Epithelial cell of proximal tubule (primary cell): Measurements from ENCODE around the gene PCP4. TPM values are rescaled to one million over a fixed set of nuclear protein-coding genes. Genes with fewer than 3 reads are reported as not detected.

Experiments used
- DNase-seq: peaks from one replicate; pipeline ENCODE4 v3.0.0-alpha.2; 2011; ENCODE audit warnings: low read depth
- H3K4me3 ChIP-seq: 2 replicates; pipeline ENCODE4 v1.5.1; 2011; ENCODE audit warnings: low read depth, mild to moderate bottlenecking, low read length
- total RNA-seq: library from RNA; depleted of rRNA; stranded (reverse); fragments of >200 nt; gene quantifications from 2 replicates; pipeline ENCODE4 v1.2.3, GENCODE V29; 2015
- TF ChIP-seq, protein P1 (sequence below): conservative IDR thresholded peaks from 2 replicates; pipeline ENCODE4 v1.5.1; 2012; ENCODE audit warnings: low read depth, mild to moderate bottlenecking, low read length

Gene PCP4
- total RNA-seq, 1 donor from 2014 or later = not detected

DNA sequence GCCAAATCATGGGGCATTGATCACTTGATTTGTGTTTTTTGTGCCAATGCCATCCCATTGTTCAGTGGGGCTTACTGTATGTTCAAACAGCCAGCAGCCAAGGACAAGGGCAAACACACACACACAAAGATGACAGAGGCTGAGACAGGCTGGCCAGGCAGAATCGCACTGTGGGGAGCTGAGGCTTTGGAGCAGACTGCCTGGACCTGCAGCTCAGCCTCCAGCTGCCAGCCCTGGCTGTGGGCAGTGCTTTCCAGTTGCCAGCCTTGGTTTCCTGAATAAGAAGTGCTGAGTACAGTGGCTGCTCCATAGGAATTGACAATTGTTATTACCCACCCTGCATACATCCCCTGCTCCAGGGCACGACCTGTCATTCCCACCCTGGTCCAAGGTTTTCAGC, 16.9 kb upstream of the PCP4 start:
- DNase-seq = no peak
- TF ChIP-seq, protein P1, sequence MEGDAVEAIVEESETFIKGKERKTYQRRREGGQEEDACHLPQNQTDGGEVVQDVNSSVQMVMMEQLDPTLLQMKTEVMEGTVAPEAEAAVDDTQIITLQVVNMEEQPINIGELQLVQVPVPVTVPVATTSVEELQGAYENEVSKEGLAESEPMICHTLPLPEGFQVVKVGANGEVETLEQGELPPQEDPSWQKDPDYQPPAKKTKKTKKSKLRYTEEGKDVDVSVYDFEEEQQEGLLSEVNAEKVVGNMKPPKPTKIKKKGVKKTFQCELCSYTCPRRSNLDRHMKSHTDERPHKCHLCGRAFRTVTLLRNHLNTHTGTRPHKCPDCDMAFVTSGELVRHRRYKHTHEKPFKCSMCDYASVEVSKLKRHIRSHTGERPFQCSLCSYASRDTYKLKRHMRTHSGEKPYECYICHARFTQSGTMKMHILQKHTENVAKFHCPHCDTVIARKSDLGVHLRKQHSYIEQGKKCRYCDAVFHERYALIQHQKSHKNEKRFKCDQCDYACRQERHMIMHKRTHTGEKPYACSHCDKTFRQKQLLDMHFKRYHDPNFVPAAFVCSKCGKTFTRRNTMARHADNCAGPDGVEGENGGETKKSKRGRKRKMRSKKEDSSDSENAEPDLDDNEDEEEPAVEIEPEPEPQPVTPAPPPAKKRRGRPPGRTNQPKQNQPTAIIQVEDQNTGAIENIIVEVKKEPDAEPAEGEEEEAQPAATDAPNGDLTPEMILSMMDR = no peak
- no peak overlapping the region for H3K4me3 ChIP-seq

DNA sequence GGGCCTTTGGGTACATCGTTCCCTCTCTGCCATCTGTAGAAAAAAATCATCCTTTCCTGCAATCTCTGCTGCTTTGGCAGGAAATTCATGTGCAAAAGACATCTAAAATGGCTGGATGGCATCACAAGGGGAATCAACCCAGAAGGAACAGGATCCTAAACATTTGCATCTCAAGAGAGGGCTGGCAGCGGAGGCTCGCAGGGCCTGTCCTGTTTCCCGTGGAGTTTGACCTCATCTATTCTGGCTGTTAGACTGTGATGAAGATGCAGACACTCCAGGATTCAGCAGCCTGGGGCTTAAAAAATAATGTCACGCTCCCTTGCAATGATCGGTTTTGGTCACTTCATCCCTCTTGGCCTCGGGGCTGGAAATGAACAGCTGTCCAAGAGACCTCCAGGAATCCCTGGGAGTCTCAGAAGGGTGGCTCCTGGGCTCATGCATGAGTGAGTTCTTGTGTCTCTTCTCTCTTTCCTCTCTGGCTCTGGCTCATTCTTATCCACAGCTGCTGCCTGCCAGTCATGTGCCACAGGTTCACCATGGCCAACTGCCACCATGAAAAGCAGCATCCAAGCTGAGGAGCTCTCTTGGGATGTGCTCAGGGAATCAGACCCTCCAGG, 16.1 kb upstream of the PCP4 start:
- TF ChIP-seq, protein P1 = no peak
- DNase-seq = no peak
- no peak overlapping the region for H3K4me3 ChIP-seq

DNA sequence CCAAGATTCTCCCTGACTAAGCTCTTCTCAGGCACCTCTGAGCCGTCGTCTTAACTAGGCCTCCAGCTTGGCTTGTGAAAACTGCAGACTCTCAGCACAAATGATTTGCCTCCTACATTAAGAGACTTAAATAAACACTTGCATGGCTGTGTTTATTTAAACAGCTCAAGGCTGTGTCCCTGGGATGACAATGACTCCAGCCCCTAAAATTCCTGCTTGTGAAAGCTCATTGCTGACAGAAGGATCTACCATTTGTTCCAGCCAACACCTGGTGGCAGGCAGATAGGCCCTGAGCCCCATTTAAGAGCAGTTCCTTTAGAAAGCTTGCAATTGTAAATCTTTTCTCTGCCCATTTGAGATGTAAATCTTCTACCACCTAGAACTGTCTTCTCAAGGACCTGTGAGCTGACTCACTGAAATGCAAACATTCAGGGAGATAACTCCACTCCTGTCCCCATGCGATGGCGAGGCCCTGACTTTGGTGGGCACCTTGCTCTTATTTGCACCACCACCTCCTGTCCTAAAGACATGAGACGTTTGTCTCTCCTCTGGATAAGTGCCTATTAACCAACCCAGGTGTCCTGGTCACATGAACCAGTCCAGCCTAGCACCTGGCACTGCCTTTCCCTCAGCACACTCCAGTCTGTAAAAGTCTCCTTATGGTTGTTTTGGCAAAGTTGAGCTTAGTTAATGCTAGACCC, 15.1 kb upstream of the PCP4 start:
- H3K4me3 ChIP-seq = no peak overlapping the region
- TF ChIP-seq, protein P1 = no peak
- no peak for DNase-seq

DNA sequence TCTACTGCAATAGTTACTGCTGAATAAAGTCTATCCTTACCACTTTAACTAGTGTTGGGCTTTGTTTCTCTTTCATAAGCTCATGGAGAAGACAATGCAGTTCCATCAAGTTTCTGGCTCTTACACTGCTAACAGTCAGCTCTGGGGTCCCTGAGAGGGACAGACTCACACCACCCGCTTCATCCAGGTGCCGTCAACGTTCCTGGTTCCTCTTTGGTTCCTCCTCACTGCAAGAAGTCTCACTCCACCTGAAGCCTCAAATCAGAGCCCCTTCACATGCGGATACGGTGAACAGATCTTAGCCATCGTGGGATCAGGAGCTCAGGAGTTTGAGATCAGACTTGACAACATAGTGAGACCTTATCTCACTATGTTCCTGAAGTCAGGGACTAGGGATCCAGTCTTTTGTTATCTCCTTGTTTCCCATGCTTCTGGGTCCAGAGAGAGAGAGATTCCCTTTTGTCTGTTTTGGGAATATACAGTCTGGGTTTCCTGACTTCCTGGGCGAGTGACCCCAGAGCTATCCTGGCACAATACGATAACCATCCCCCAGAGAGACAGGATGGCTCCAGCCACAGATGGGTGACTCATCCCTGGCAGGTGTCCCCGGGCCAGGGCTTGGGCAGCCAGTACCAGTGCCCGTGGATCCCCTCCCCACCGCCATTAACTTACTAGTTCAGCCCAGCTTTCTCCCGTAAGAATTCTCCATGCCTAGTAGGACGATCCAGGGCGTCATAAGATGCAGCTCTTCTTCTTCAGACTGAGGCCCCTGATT, 14.3 kb upstream of the PCP4 start:
- H3K4me3 ChIP-seq = no peak overlapping the region
- no peak for DNase-seq
- TF ChIP-seq, protein P1 = no peak

DNA sequence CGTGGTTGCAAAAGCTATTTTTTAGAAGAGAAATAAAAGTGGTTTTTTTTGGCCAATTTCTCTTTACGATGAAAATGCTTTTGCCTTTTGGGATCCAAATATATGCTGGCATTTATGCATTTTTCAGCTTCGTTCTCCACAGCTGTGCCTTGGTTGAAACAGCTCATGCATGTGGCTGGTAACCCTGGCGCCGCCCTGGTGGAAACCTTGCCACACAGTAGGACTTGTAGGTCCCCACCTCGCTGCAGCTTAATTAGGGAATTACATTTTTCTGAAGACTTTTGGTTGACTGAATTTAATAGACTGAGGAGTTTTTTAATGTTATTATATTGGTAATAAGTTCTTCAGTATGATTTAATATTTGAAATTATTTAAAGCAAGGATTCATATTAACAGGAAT, 12.7 kb upstream of the PCP4 start:
- TF ChIP-seq, protein P1 = no peak
- no peak overlapping the region for H3K4me3 ChIP-seq
- no peak for DNase-seq

DNA sequence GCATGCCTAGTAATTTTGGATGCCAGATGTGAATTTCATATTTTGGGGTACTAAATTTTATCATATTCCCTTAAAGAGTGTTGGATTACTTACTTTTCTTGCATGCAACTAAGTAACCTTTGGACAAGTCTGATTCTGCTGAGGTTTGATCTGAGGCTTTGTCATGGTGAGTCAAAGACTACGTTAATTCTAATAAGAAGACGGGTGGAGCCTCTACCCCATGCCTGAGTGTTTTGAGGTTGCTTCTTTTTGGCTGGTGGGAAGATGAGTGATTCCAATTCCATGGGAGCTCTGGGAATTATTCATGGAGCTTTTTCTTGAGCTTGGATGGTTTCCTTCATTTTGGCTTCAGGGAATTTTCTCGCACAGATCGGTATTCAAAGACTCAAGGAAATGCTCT, 11.6 kb upstream of the PCP4 start:
- H3K4me3 ChIP-seq = no peak overlapping the region
- DNase-seq = no peak
- TF ChIP-seq, protein P1 = no peak
